Measurements from ENCODE around the gene MRPL38. TPM values are rescaled to one million over a fixed set of nuclear protein-coding genes. Genes with fewer than 3 reads are reported as not detected.
A peak's percentile ranks its signal among the peaks of the same experiment; 100 is the strongest.
"Not testable (repeated sequence)": the region's sequence is repeated elsewhere in the genome, so short reads cannot be mapped to it uniquely, and the experiment has no call there.

Gene MRPL38
- total RNA-seq, 1 donor, result 36.6 TPM

DNA sequence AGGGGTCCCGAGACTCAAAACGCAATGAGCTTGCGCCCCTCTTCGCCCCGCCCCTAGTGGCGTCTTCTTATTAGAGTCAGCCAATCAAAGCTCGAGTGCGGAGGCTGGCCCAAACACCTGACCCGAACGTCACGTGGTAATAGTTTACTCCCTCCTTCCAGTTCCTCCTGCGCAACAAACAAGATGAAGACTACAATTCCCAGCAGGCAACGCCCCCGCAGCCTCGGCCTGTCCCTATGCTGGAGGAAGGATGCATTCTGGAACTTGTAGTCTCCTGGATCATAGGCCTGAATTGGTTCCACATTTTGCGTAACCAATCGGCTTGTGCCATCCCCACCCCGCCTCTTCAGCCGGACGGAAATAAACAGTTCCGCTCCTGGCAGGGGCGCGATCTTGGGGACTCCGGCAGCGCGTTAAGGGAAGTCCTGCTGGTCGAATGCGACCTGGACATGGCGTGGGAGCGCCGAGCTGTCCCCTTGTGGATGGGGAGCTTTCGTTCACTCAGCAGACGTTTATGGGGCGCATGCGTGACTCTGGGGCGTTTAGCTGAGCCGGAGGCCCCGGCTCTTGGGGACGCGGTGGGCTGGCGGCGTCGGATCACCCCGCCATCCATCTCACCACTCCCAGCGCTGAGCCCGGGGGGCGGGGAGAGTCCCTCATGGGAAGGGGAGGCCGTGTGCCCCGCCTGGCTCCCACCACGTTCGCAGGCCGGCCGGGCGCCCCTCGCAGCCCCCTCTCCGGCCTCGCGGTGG, 49.2 kb downstream of the MRPL38 start, which contains the start of gene WBP2:
TSS of gene WBP2 (minus strand) at position 26 of the 752 bp plus-strand sequence. CDS start 38 bp downstream, outside the sequence.
- no peaks in the 10 kb centered on the region for H3K27me3 ChIP-seq (ENCODE audit: insufficient read depth, low read length)
- peak; percentile 100 for DNase-seq (ENCODE audit: insufficient read length, low spot score, missing footprints)
- H4K20me1 ChIP-seq (ENCODE audit: insufficient read depth, low read length), result peaks cover 3% of the 10 kb centered on the region
- no peaks in the 10 kb centered on the region for H3K9me3 ChIP-seq (ENCODE audit: low read depth, low read length)
- peak within 1 kb of the TSS; percentile 85 for H3K4me2 ChIP-seq (ENCODE audit: insufficient read depth, low read length)
- TF ChIP-seq, protein P1, sequence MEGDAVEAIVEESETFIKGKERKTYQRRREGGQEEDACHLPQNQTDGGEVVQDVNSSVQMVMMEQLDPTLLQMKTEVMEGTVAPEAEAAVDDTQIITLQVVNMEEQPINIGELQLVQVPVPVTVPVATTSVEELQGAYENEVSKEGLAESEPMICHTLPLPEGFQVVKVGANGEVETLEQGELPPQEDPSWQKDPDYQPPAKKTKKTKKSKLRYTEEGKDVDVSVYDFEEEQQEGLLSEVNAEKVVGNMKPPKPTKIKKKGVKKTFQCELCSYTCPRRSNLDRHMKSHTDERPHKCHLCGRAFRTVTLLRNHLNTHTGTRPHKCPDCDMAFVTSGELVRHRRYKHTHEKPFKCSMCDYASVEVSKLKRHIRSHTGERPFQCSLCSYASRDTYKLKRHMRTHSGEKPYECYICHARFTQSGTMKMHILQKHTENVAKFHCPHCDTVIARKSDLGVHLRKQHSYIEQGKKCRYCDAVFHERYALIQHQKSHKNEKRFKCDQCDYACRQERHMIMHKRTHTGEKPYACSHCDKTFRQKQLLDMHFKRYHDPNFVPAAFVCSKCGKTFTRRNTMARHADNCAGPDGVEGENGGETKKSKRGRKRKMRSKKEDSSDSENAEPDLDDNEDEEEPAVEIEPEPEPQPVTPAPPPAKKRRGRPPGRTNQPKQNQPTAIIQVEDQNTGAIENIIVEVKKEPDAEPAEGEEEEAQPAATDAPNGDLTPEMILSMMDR (IDR thresholded peaks at IDR 0.05; ENCODE audit: extremely low read depth, low read depth, low read length), result no peak
- H3K27ac ChIP-seq (ENCODE audit: low read depth, low read length), result peak within 1 kb of the TSS; percentile 84
- H3K36me3 ChIP-seq (ENCODE audit: insufficient read depth, low read length), result peaks cover 12% of the 10 kb centered on the region
- peaks cover 26% of the 10 kb centered on the region for H3K4me1 ChIP-seq (ENCODE audit: insufficient read depth, low read length)
- peak within 1 kb of the TSS; percentile 100 for H3K4me3 ChIP-seq (ENCODE audit: insufficient read depth, low read length)
- H2AFZ ChIP-seq (ENCODE audit: low read length), result peak within 1 kb of the TSS; percentile 97
- H3K79me2 ChIP-seq (ENCODE audit: insufficient read depth, low read length), result peaks cover 25% of the 10 kb centered on the region

DNA sequence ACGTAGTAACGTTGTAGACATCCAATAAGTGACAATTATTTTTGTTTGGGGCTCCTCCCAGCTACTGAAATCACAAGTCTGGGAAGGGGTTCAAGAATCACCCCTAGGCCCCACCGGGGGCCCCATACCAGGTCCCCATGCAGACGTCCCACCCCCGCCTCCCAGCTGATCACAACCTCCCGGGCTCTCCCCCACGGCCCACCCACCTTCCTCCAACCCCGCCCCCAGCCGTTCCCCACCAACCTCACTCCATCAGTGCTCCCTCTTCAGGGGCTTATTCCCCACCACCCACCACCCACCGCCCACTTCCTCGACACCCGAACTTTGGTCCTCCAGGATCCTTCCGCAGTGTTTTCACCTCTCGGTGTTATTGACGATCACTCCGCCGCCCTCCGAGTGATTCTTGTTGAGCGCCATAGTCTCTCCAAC, 49.8 kb downstream of the MRPL38 start:
- Histone ChIP-seq H3K9me3 (ENCODE audit: low read depth, low read length) (no peaks in the 10 kb centered on the region), H3K27ac (ENCODE audit: low read depth, low read length) (peak overlapping the region; percentile 84), H2AFZ (ENCODE audit: low read length) (peak overlapping the region; percentile 78), H3K79me2 (ENCODE audit: insufficient read depth, low read length) (peaks cover 25% of the 10 kb centered on the region), H3K4me3 (ENCODE audit: insufficient read depth, low read length) (peak overlapping the region; percentile 100), H3K27me3 (ENCODE audit: insufficient read depth, low read length) (no peaks in the 10 kb centered on the region), H4K20me1 (ENCODE audit: insufficient read depth, low read length) (peaks cover 3% of the 10 kb centered on the region), H3K4me1 (ENCODE audit: insufficient read depth, low read length) (peaks cover 26% of the 10 kb centered on the region), H3K4me2 (ENCODE audit: insufficient read depth, low read length) (peak overlapping the region; percentile 85), H3K36me3 (ENCODE audit: insufficient read depth, low read length) (peaks cover 15% of the 10 kb centered on the region)
- TF ChIP-seq, protein P1 (IDR thresholded peaks at IDR 0.05; ENCODE audit: extremely low read depth, low read depth, low read length), result no peak
- DNase-seq (ENCODE audit: insufficient read length, low spot score, missing footprints), result peak; percentile 84

DNA sequence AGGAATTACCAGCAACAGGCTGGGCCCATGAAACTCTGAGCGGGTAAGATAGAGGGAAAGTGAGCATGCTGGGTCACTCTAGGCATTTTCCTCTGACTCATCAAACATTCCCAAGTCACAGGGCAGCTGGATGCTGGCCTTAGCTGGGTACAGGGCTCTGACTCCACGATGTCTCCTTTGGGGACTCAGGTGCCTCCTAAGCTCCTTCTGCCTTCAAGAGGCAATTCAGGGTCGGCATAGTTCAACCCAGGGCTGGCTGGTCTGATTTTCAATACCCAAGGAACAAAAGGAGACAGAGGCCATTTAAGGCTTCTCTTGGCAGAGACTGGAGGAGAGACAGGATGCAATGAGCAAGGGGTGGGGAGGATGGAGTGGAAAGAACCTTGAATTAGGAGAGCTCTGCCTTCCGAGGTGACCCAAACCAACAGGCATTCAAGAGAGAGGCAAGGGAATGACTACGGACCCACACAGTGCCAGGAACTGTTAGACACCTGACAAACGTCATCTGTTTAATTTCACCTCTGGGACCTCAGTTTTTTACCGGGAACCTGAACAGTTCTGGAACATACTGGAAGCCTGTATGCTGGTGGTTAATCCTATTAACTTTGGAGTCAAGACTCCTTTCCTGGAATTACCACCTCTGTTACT, 50.5 kb downstream of the MRPL38 start:
- Histone ChIP-seq H3K4me2 (ENCODE audit: insufficient read depth, low read length) (peak overlapping the region; percentile 85), H3K79me2 (ENCODE audit: insufficient read depth, low read length) (peaks cover 28% of the 10 kb centered on the region), H3K27ac (ENCODE audit: low read depth, low read length) (peak overlapping the region; percentile 84), H3K27me3 (ENCODE audit: insufficient read depth, low read length) (no peaks in the 10 kb centered on the region), H4K20me1 (ENCODE audit: insufficient read depth, low read length) (peaks cover 3% of the 10 kb centered on the region), H3K4me1 (ENCODE audit: insufficient read depth, low read length) (peaks cover 26% of the 10 kb centered on the region), H3K9me3 (ENCODE audit: low read depth, low read length) (no peaks in the 10 kb centered on the region), H2AFZ (ENCODE audit: low read length) (no peak overlapping the region), H3K4me3 (ENCODE audit: insufficient read depth, low read length) (peak overlapping the region; percentile 100), H3K36me3 (ENCODE audit: insufficient read depth, low read length) (peaks cover 22% of the 10 kb centered on the region)
- TF ChIP-seq, protein P1 (IDR thresholded peaks at IDR 0.05; ENCODE audit: extremely low read depth, low read depth, low read length), result no peak
- DNase-seq (ENCODE audit: insufficient read length, low spot score, missing footprints), result peak; percentile 94

DNA sequence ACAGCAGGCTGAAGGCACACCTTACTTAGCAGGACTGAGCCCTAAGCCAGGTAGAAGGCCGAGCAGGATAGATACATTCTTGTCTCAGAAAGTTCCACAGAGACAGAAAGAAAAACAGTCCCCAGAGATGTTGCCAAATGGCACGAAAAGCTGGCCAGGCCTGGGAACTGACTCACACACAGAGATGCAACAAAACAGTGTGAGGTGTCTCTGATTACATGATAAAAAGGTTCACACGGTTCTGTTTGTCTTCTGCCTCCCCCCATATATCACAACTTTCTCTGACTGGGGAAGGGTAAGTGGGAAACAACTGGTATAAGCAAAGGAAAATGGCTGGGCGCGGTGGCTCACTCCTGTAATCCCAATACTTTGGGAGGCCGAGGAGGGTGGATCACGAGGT, 51.3 kb downstream of the MRPL38 start:
- H3K36me3 ChIP-seq (ENCODE audit: insufficient read depth, low read length), result peaks cover 30% of the 10 kb centered on the region
- H3K4me3 ChIP-seq (ENCODE audit: insufficient read depth, low read length), result peak overlapping the region; percentile 15
- DNase-seq (ENCODE audit: insufficient read length, low spot score, missing footprints), result peak; percentile 94
- peaks cover 28% of the 10 kb centered on the region for H3K79me2 ChIP-seq (ENCODE audit: insufficient read depth, low read length)
- no peak overlapping the region for H2AFZ ChIP-seq (ENCODE audit: low read length)
- peaks cover 26% of the 10 kb centered on the region for H3K4me1 ChIP-seq (ENCODE audit: insufficient read depth, low read length)
- H3K27me3 ChIP-seq (ENCODE audit: insufficient read depth, low read length), result no peaks in the 10 kb centered on the region
- H3K27ac ChIP-seq (ENCODE audit: low read depth, low read length), result peak overlapping the region; percentile 84
- H3K4me2 ChIP-seq (ENCODE audit: insufficient read depth, low read length), result peak overlapping the region; percentile 85
- H3K9me3 ChIP-seq (ENCODE audit: low read depth, low read length), result no peaks in the 10 kb centered on the region
- H4K20me1 ChIP-seq (ENCODE audit: insufficient read depth, low read length), result peaks cover 5% of the 10 kb centered on the region
- TF ChIP-seq, protein P1 (IDR thresholded peaks at IDR 0.05; ENCODE audit: extremely low read depth, low read depth, low read length), result no peak

- H3K27ac ChIP-seq (ENCODE audit: low read depth, low read length); H3K4me2 ChIP-seq (ENCODE audit: insufficient read depth, low read length): not testable (repeated sequence)
Observed at GRCh38 chr17:75851693-75851991, 53.0 kb downstream of the MRPL38 start.

More at GRCh38 chr17:75851693-75851991, 53.0 kb downstream of the MRPL38 start:
- Histone ChIP-seq H3K4me1 (ENCODE audit: insufficient read depth, low read length) (peaks cover 25% of the 10 kb centered on the region), H3K36me3 (ENCODE audit: insufficient read depth, low read length) (peaks cover 48% of the 10 kb centered on the region), H3K79me2 (ENCODE audit: insufficient read depth, low read length) (peaks cover 28% of the 10 kb centered on the region)
- not testable (repeated sequence) for H3K9me3 ChIP-seq (ENCODE audit: low read depth, low read length); H2AFZ ChIP-seq (ENCODE audit: low read length); H3K27me3 ChIP-seq (ENCODE audit: insufficient read depth, low read length); H3K4me3 ChIP-seq (ENCODE audit: insufficient read depth, low read length); DNase-seq (ENCODE audit: insufficient read length, low spot score, missing footprints); H4K20me1 ChIP-seq (ENCODE audit: insufficient read depth, low read length)

All from osteoblast (primary cell).